Ishikawa (cell line): ENCODE results near the gene ALDH1B1.

Source experiments
- CEBPB ChIP-seq: IDR thresholded peaks from 2 replicates; pipeline ENCODE4 v1.6.1; 2012
- CREB1 ChIP-seq: IDR thresholded peaks from 2 replicates; pipeline ENCODE4 v1.6.1; 2012; ENCODE audit warnings: low read depth
- EGR1 ChIP-seq: IDR thresholded peaks from 2 replicates; pipeline ENCODE4 v1.6.1; 2012
- EP300 ChIP-seq: IDR thresholded peaks from 2 replicates; pipeline ENCODE4 v1.6.1; 2012; ENCODE audit warnings: borderline replicate concordance
- MAX ChIP-seq: IDR thresholded peaks from 2 replicates; pipeline ENCODE4 v1.6.1; 2012
- RAD21 ChIP-seq: IDR thresholded peaks from 2 replicates; pipeline ENCODE4 v1.6.1; 2012; ENCODE audit warnings: low read depth
- TAF1 ChIP-seq: IDR thresholded peaks from 2 replicates; pipeline ENCODE4 v1.6.1; 2012; ENCODE audit warnings: low read depth, mild to moderate bottlenecking
- YY1 ChIP-seq: IDR thresholded peaks from 2 replicates; pipeline ENCODE4 v1.6.1; 2012; ENCODE audit warnings: low read depth

- no peak for TF ChIP-seq TAF1
- no peak for TF ChIP-seq EP300
- no peak for TF ChIP-seq MAX
- no peak for TF ChIP-seq EGR1
- TF ChIP-seq RAD21: no peak
- no peak for TF ChIP-seq YY1
- no peak for TF ChIP-seq CEBPB
- no peak for TF ChIP-seq CREB1
Measured at GRCh38 chr9:38405785-38406184, 13.3 kb downstream of the ALDH1B1 start.
